ENCODE results near the gene CCNB1IP1.
"Not testable (repeated sequence)": the region's sequence is repeated elsewhere in the genome, so short reads cannot be mapped to it uniquely, and the experiment has no call there.

CCNB1IP1 gene

GRCh38 chr14:20302042-20302755, 30.9 kb downstream of the CCNB1IP1 start:
- Histone ChIP-seq H3K27me3 (ENCODE audit: control insufficient read depth in 1 of 2, insufficient read depth in 1 of 2, low read length in 2 of 2) (no peaks in the 10 kb centered on the region), H3K4me1 (ENCODE audit: control insufficient read depth, insufficient read depth, low read depth, low read length) (no peaks in the 10 kb centered on the region), H2BK120ac (ENCODE audit: low read depth, low read length) (no peak overlapping the region), H4K91ac (ENCODE audit: low read length) (no peak overlapping the region), H3K36me3 (ENCODE audit: control insufficient read depth in 1 of 2, insufficient read depth in 2 of 2, low read depth in 1 of 2, low read length in 2 of 2) (peaks cover 18 to 46% of the 10 kb centered on the region in 2 experiments), H2BK12ac (ENCODE audit: low read length in 2 of 2) (no peak overlapping the region), H2BK15ac (ENCODE audit: low read depth, poor library complexity, severe bottlenecking) (no peak overlapping the region), H3K4me2 (ENCODE audit: low read length, poor library complexity, severe bottlenecking) (no peak overlapping the region), H3K79me1 (replicated peaks; ENCODE audit: low read length, poor library complexity, severe bottlenecking) (peaks cover 16% of the 10 kb centered on the region), H3K9me3 (ENCODE audit: control insufficient read depth, low read length) (no peaks in the 10 kb centered on the region), H2AFZ (ENCODE audit: low read depth, low read length) (no peak overlapping the region), H3K9ac (ENCODE audit: low read length) (peak overlapping the region; percentile 14), H3K4ac (ENCODE audit: low read depth in 1 of 2, low read length in 2 of 2) (no peak overlapping the region), H3K14ac (ENCODE audit: low read length in 2 of 2) (no peak overlapping the region), H4K8ac (ENCODE audit: low read length) (no peak overlapping the region), H3K27ac (ENCODE audit: low read length, poor library complexity, severe bottlenecking) (no peak overlapping the region), H2BK5ac (ENCODE audit: low read depth, low read length, poor library complexity, severe bottlenecking) (no peak overlapping the region), H3K4me3 (ENCODE audit: insufficient read depth in 1 of 2, low read depth in 1 of 2, low read length in 2 of 2) (no peak overlapping the region), H3K18ac (ENCODE audit: low read depth in 1 of 2, low read length in 2 of 2) (no peak overlapping the region), H3K23ac (ENCODE audit: low read length in 2 of 2) (no peak overlapping the region), H2AK5ac (ENCODE audit: low read length, severe bottlenecking) (no peak overlapping the region)
- 75% methylated on average over 1 of the region's 1 CpG for WGBS
- DNase-seq = peak; percentile 50

GRCh38 chr14:20295067-20295466, 38.0 kb downstream of the CCNB1IP1 start:
- H2BK12ac ChIP-seq (ENCODE audit: low read length in 2 of 2) = no peak overlapping the region
- H3K9ac ChIP-seq (ENCODE audit: low read length) = no peak overlapping the region
- H4K8ac ChIP-seq (ENCODE audit: low read length) = no peak overlapping the region
- H3K23ac ChIP-seq (ENCODE audit: low read length in 2 of 2) = no peak overlapping the region
- no peak overlapping the region for H2BK15ac ChIP-seq (ENCODE audit: low read depth, poor library complexity, severe bottlenecking)
- H2AFZ ChIP-seq (ENCODE audit: low read depth, low read length) = no peak overlapping the region
- H3K4ac ChIP-seq (ENCODE audit: low read depth in 1 of 2, low read length in 2 of 2) = no peak overlapping the region
- no peak overlapping the region for H4K91ac ChIP-seq (ENCODE audit: low read length)
- peaks cover 24 to 91% of the 10 kb centered on the region in 2 experiments for H3K36me3 ChIP-seq (ENCODE audit: control insufficient read depth in 1 of 2, insufficient read depth in 2 of 2, low read depth in 1 of 2, low read length in 2 of 2)
- H3K14ac ChIP-seq (ENCODE audit: low read length in 2 of 2) = no peak overlapping the region
- no peak overlapping the region for H3K27ac ChIP-seq (ENCODE audit: low read length, poor library complexity, severe bottlenecking)
- peaks cover 4% of the 10 kb centered on the region for H3K79me1 ChIP-seq (replicated peaks; ENCODE audit: low read length, poor library complexity, severe bottlenecking)
- no peaks in the 10 kb centered on the region for H3K27me3 ChIP-seq (ENCODE audit: control insufficient read depth in 1 of 2, insufficient read depth in 1 of 2, low read length in 2 of 2)
- H3K9me3 ChIP-seq (ENCODE audit: control insufficient read depth, low read length) = no peaks in the 10 kb centered on the region
- H3K4me2 ChIP-seq (ENCODE audit: low read length, poor library complexity, severe bottlenecking) = no peak overlapping the region
- peaks cover 2% of the 10 kb centered on the region for H3K4me1 ChIP-seq (ENCODE audit: control insufficient read depth, insufficient read depth, low read depth, low read length)
- no peak overlapping the region for H2BK120ac ChIP-seq (ENCODE audit: low read depth, low read length)
- no peak overlapping the region for H2BK5ac ChIP-seq (ENCODE audit: low read depth, low read length, poor library complexity, severe bottlenecking)
- no peak for DNase-seq
- 95% methylated on average over 4 of the region's 4 CpGs for whole genome bisulfite sequencing
- no peak overlapping the region for H2AK5ac ChIP-seq (ENCODE audit: low read length, severe bottlenecking)
- no peak overlapping the region for H3K4me3 ChIP-seq (ENCODE audit: insufficient read depth in 1 of 2, low read depth in 1 of 2, low read length in 2 of 2)
- no peak overlapping the region for H3K18ac ChIP-seq (ENCODE audit: low read depth in 1 of 2, low read length in 2 of 2)

GRCh38 chr14:20294636-20295035, 38.4 kb downstream of the CCNB1IP1 start:
- Histone ChIP-seq H3K4me3 (ENCODE audit: insufficient read depth in 1 of 2, low read depth in 1 of 2, low read length in 2 of 2) (no peak overlapping the region), H3K27ac (ENCODE audit: low read length, poor library complexity, severe bottlenecking) (no peak overlapping the region), H2BK15ac (ENCODE audit: low read depth, poor library complexity, severe bottlenecking) (no peak overlapping the region), H4K8ac (ENCODE audit: low read length) (no peak overlapping the region), H3K9me3 (ENCODE audit: control insufficient read depth, low read length) (no peaks in the 10 kb centered on the region), H2AK5ac (ENCODE audit: low read length, severe bottlenecking) (no peak overlapping the region), H2BK120ac (ENCODE audit: low read depth, low read length) (no peak overlapping the region), H3K4ac (ENCODE audit: low read depth in 1 of 2, low read length in 2 of 2) (no peak overlapping the region), H2AFZ (ENCODE audit: low read depth, low read length) (no peak overlapping the region), H3K18ac (ENCODE audit: low read depth in 1 of 2, low read length in 2 of 2) (no peak overlapping the region), H3K4me2 (ENCODE audit: low read length, poor library complexity, severe bottlenecking) (no peak overlapping the region), H2BK5ac (ENCODE audit: low read depth, low read length, poor library complexity, severe bottlenecking) (no peak overlapping the region), H3K4me1 (ENCODE audit: control insufficient read depth, insufficient read depth, low read depth, low read length) (peaks cover 2% of the 10 kb centered on the region), H3K36me3 (ENCODE audit: control insufficient read depth in 1 of 2, insufficient read depth in 2 of 2, low read depth in 1 of 2, low read length in 2 of 2) (peaks cover 22 to 93% of the 10 kb centered on the region in 2 experiments), H3K79me1 (replicated peaks; ENCODE audit: low read length, poor library complexity, severe bottlenecking) (peaks cover 4% of the 10 kb centered on the region), H4K91ac (ENCODE audit: low read length) (no peak overlapping the region), H3K23ac (ENCODE audit: low read length in 2 of 2) (no peak overlapping the region), H3K27me3 (ENCODE audit: control insufficient read depth in 1 of 2, insufficient read depth in 1 of 2, low read length in 2 of 2) (no peaks in the 10 kb centered on the region), H2BK12ac (ENCODE audit: low read length in 2 of 2) (no peak overlapping the region), H3K9ac (ENCODE audit: low read length) (no peak overlapping the region), H3K14ac (ENCODE audit: low read length in 2 of 2) (no peak overlapping the region)
- DNase-seq = no peak
- 96% methylated on average over 2 of the region's 2 CpGs for WGBS

DNA sequence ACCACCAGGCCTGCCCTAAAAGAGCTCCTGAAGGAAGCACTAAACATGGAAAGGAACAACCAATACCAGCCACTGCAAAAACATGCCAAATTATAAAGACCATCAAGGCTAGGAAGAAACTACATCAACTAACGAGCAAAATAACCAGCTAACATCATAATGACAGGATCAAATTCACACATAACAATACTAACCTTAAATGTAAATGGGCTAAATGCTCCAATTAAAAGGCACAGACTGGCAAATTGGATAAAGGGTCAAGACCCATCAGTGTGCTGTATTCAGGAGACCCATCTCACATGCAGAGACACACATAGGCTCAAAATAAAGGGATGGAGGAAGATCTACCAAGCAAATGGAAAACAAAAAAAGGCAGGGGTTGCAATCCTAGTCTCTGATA, 51.1 kb downstream of the CCNB1IP1 start:
- WGBS = no CpG with 5 or more reads among the region's 1 CpG
- H3K4me3 ChIP-seq (ENCODE audit: insufficient read depth in 1 of 2, low read depth in 1 of 2, low read length in 2 of 2) = not testable (repeated sequence)

More for the DNA sequence above, 51.1 kb downstream of the CCNB1IP1 start:
- H2AFZ ChIP-seq (ENCODE audit: low read depth, low read length); H3K27me3 ChIP-seq (ENCODE audit: control insufficient read depth in 1 of 2, insufficient read depth in 1 of 2, low read length in 2 of 2); H3K79me1 ChIP-seq (replicated peaks; ENCODE audit: low read length, poor library complexity, severe bottlenecking); H3K23ac ChIP-seq (ENCODE audit: low read length in 2 of 2); H3K18ac ChIP-seq (ENCODE audit: low read depth in 1 of 2, low read length in 2 of 2); H4K91ac ChIP-seq (ENCODE audit: low read length); H3K9me3 ChIP-seq (ENCODE audit: control insufficient read depth, low read length); H3K14ac ChIP-seq (ENCODE audit: low read length in 2 of 2); H2BK15ac ChIP-seq (ENCODE audit: low read depth, poor library complexity, severe bottlenecking); H2AK5ac ChIP-seq (ENCODE audit: low read length, severe bottlenecking); H3K9ac ChIP-seq (ENCODE audit: low read length); H3K27ac ChIP-seq (ENCODE audit: low read length, poor library complexity, severe bottlenecking); H2BK120ac ChIP-seq (ENCODE audit: low read depth, low read length); H4K8ac ChIP-seq (ENCODE audit: low read length); H3K4ac ChIP-seq (ENCODE audit: low read depth in 1 of 2, low read length in 2 of 2); H2BK5ac ChIP-seq (ENCODE audit: low read depth, low read length, poor library complexity, severe bottlenecking); H3K4me2 ChIP-seq (ENCODE audit: low read length, poor library complexity, severe bottlenecking); H2BK12ac ChIP-seq (ENCODE audit: low read length in 2 of 2); DNase-seq; H3K4me1 ChIP-seq (ENCODE audit: control insufficient read depth, insufficient read depth, low read depth, low read length): not testable (repeated sequence)
- H3K36me3 ChIP-seq (ENCODE audit: control insufficient read depth in 1 of 2, insufficient read depth in 2 of 2, low read depth in 1 of 2, low read length in 2 of 2) = peaks cover 11 to 28% of the 10 kb centered on the region in 2 experiments

All from mesenchymal stem cell (in vitro differentiated cells and primary cell).